Activated CD4-positive, alpha-beta T cell treated with anti-CD3 and anti-CD28 coated beads, Interleukin-2, Interleukin-4, amounts not matched to agents 100 ng/mL and 50 ng/mL, durations not matched to agents 16 hours and 8 hours (primary cell): ENCODE measurements around the gene KYNU.
"Not testable (repeated sequence)": the region's sequence is repeated elsewhere in the genome, so short reads cannot be mapped to it uniquely, and the experiment has no call there.

Source experiments
- DNase-seq: peaks from one replicate; pipeline ENCODE4 v3.0.0-alpha.2; 2020; ENCODE audit warnings: low spot score

Gene KYNU

DNA sequence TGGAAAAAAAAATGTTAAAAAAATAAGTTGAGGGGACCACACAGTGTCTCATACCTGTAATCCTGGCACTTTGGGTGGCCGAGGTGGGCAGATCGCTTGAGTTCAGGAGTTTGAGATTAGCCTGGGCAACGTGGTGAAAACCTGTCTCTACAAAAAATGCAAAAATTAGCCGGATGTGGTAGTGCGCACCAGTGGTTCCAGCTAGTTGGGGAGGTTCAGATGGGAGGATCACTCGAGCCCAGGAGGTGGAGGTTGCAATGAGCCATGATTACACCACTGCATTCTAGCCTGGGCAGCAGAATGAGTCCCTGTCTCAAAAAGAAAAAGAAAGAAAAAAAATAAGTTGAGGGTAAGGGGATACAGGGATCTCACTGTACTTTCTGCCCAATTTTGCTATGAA, 6.1 kb upstream of the KYNU start:
- DNase-seq = no peak

DNA sequence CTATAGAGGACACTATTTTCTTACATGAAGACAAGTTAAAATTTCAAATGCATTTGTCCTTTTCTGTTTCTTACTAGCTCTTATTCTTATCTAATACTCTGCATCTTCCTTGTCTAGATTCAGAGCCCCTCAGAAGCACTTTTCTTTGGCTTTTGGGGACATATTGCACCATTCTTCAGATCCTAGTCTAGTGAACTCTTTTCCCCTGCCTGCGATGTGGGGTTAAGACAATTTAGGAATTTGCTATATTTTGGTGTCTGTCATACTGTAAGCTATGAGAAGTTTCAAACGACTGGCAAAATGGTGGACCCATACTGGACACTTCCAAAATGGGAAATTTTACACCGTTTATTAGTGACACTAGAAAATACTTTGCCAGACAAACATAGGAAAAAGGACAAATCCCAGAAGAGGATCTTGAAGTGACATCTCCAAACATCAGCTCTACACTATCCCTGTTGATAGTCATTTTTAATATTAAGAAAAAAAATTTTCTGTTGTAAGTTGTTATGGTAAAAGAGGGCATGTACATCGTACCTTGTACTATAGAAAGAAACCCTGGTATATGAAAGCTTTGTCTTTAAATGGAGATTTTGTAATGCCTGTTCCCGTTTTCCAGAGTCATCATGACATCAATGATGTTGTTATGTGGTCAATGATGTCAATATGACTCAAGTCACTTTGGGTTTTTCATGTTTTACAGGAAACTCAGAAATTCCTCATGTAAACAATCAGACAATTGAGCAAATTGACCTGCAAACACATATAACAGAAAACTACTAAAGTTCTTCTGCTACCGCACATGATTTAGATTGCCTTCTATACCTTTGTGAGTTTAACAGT, 4.4 kb upstream of the KYNU start:
- DNase-seq = no peak

DNA sequence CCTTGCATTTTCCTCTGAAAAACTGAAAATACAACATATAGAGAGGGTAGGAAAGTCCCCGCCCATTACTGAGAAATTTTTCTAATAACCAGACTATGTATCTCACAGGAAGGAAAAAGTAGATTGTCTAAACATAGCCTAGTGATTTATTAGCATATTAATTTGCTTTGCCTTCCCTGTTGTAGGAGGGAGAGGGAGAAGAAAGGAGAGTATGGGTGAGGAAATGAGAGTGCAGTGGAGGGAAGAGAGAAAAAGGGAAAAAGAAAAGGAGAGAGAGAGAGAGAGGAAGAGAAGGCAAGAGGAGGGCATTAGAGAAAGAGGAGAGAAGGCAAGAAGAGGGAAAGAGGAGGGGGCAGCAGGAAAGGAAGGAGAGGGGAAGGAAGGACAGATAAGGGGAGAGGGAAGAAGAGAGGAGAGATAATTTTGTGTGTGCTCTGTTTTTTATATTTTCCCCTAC, 3.6 kb upstream of the KYNU start:
- no peak for DNase-seq

DNA sequence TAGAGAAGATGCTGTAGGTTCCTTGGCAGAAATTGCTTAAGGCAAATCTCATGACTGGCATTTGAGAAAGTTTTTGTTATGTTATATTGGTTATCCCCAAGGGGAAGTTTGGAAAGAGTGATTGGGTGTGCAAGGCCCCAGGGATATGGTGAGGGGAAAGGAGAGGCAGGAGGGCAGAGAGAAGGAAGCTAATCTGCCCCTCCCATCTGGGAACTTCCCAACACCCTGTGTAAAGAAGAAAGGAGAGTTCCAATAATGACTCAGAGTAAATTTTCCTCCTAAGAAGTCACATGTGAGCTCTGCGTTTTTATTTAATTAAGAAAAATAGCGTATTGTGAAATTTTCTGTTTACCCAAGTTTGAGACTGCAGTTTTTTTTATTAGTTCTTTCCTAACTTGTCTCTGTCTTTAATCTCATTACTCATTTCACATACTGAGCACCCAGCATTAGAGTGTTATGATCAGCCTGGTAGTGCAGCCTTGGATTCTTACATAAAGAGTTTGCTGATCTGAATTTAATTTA, 3.1 kb upstream of the KYNU start:
- no peak for DNase-seq

GRCh38 chr2:142875010-142875409, 2.5 kb upstream of the KYNU start:
- no peak for DNase-seq

DNA sequence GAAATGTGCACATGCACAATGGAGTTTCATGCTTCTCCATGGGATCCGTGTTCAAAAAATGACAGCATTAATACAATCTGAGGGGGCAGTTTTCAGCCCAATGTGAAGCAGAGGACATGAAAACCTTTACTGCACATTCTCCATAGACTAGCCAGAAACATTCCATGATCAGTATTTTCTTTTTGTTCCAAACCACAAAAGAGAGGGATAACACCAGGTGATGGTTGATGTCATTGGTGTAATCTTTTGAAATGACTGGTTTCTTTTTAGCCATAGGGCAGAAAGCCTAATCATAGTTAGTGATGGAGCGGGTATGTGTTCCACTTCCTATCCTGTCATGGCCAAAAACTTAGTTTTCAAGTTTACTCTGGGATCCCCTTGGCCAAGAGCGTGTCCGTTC, 1.8 kb upstream of the KYNU start:
- DNase-seq = no peak

DNA sequence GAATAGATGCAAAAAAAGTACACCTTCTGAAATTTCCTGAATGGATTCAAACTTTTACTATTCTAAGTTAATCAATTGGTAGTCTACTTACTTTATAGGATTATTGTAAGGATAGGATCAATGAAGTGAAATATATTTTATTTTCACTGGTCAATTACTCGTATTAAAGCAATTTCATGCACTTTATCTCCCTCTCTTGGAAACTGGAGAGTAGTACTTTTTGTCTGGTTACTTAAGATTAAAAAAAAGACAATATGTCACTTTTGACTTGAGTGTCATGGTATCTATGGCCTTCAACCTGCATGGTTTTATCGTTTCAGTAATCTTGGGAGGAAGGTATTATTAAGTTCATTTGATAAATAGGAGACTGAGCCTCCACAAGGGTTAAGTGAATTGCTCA, 1.0 kb upstream of the KYNU start:
- no peak for DNase-seq

GRCh38 chr2:142878031-142878678, 691 bp downstream of the KYNU start:
- DNase-seq = no peak

- no peak for DNase-seq
These were observed 1.7 kb downstream of the KYNU start for GRCh38 chr2:142879151-142879550.

DNA sequence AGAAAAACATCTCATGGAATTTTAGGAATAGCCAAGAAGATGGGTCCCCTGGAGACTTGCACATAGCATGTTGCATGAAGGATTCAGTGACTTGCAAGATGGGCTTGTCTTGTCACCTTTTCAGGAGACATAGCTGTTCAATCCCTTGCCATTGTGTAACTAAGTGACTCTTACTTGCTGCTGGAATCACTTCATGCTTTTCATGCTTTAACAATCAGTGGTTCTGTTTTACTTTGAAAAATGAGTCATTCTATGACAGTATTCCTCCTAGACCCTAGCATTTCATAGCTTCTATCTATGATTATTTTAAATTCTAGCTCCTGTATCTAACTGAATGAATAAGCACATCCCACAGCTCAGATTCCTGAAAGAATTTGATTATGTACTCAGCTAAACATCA, 2.8 kb downstream of the KYNU start:
- no peak for DNase-seq

- no peak for DNase-seq
These were observed 4.2 kb downstream of the KYNU start for GRCh38 chr2:142881619-142882018.

- DNase-seq = not testable (repeated sequence)
These were observed 5.0 kb downstream of the KYNU start for GRCh38 chr2:142882500-142882899.

DNA sequence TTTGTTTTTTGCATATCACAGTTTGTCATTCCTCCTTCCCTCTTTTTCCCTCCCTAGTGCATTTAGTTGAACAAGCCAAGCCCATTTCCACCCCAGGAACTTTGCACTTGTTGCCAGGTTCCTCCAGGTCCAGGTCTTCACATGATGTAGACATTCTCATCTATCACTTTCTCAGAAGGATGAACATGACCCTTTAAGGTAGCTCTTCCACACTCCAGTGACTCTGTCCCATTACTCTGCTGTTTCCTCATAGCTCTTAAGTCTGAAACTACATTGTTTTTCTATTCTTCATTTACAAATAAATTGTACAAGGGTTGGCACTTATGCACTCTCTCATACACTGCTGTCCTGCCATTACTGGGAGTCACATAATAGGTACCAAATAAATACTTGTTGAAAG, 6.1 kb downstream of the KYNU start:
- DNase-seq = no peak

DNA sequence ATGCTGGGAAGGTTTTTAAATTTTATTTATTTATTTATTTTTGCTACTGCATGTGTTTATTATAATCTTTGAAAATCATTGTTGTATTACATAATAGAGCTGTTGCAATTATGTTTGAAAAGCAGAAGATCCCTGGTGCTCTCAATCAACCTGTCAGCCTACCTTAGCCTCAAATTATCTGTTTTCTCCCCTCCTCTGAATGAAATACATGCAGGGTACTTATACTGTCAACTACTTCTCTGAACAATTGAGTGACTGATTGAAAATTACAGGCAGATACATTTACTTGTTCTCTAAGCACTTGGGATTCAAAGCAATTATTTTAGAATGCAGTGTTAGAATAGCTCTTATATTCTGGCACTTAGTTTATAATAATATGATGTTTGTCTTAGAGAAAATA, 8.1 kb downstream of the KYNU start:
- no peak for DNase-seq

- DNase-seq = no peak
These were observed 15.3 kb downstream of the KYNU start for GRCh38 chr2:142892715-142893114.

GRCh38 chr2:142893241-142893640, 15.8 kb downstream of the KYNU start:
- no peak for DNase-seq

DNA sequence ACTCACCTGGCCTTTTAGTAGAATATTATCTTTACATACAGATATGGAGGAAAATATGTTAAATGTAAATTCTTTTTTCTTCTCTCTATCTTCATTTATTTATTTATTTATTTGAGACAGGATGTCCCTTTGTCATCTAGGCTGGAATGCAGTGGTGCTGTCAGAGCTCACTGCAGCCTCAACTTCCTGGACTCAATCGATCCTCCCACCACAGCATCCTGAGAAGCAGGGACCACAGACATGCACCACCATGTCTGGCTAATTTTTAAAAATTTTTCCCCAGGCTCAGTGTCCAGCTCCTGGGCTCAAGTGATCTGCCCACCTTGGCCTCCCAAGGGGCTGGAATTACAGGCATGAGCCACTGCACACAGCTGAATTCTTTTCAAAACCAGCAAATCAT, 20.3 kb downstream of the KYNU start:
- DNase-seq = no peak

GRCh38 chr2:142900327-142900726, 22.9 kb downstream of the KYNU start:
- not testable (repeated sequence) for DNase-seq

DNA sequence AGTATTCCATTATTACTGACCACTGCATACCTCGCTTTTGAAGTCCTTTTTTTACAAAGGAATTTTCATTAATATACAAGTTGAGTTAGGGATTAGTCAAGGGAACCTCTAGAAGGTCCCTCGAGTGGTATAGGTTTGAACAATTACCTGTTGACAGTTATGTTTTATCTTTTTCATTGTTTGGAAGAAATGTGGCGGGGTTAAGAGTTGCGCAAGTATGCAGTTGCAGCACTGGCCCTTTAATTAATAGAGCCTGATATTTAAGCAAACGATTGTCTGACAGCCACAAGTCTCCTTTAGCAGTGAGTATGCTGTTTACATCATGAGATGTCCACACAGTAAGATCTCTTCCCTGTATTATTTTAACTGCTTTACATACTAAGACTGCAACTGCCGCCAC, 24.3 kb downstream of the KYNU start:
- DNase-seq = no peak

DNA sequence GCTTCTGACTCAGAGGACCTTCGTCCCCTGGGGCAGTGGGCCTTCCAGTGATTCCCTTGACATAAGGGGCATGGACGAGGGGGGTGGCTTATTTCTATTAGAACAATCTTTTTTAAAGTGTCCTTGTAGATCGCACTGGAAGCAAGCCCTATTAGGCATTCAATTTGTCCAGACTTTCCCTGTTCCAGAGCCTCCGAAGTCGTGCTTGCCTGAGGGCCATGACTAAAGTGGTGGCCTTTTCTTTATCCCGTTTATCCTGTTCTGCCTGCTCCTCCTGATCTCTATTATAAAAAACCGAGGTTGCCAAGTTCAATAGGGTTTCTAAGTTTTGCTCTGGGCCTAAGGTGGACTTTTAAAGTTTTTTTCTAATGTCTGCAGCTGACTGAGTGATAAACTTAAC, 26.3 kb downstream of the KYNU start:
- DNase-seq = not testable (repeated sequence)

- no peak for DNase-seq
These were observed 30.2 kb downstream of the KYNU start for GRCh38 chr2:142907653-142908052.

DNA sequence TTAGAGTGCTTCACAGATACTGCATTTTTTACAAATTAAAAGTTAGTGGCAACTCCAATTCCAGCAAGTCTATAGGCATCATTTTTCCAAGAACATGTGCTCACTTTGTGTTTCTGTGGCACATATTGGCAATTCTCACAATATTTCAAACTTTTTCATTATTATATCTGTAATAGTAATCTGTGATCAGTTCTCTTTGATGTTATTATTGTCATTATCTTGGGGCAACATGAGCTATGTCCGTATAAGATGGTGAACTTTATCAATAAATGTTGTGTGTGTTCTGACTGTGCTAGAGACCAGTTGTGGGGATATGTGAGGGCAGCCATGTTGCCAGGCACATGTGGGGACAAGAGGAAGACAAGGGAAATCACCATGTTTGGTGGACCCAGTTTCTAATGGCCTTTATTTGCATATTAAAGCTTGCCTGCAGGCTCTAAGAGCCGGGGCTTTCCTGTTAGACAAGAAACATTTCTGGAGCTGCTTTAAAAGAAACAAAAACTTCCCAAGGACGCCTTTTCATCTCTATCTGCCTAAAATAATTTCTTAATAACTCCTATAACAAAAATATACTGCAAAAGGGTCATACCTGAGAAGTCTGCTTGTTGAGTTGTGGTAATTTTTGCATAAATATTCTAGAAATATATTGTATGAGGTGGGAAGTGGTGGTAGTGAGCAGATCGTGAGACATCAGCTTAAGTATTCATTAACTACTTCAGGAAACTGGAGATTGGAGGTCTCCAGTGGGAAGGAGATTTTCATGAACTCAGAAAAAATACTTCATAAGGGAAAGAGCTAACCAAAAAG, 37.2 kb downstream of the KYNU start:
- DNase-seq = no peak

GRCh38 chr2:142915502-142915901, 38.0 kb downstream of the KYNU start:
- no peak for DNase-seq
